ENCODE data around the gene OSR1.

OSR1 gene

DNA sequence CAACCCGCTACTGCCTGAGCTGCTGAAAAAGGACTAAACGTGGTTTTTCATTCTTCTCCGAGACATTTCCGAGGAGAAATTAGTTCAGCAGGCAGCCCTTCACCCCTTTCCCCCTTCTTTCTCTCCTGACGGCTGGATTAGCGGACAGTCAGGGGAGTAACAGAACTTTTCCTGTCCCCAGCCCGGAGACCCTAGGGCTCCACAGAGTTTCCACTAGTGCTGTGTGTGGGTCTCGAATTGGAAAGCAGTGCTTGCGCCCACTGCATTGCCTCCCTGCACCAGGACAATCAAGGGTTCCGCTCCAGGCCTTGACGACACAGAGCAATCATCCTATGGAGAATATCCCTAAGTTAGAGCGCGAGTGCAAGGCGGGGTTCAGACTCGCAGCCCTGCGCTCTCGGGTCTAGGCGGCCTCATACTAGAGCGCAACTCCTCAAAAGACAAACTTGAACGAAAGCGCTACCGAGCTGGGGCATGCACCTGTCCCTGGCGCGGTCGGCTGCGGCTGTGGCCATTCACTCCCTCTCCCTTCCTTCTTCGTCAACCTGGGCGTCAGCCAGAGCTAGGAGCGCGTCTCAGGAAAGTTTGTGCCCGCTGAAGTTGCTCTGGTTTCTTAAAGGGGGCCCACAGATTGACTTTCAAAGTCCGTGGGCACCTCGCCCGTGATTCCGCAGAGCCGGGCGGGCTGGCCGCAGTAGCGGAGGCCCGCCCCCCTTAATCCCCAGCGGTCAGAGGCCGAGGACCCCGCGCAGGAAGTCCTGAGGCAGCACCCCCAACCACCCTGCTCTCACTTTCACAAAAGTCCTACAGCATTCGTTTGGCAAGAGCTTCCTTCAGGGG, 801 bp downstream of the OSR1 start:
- no peak for DNase-seq

DNA sequence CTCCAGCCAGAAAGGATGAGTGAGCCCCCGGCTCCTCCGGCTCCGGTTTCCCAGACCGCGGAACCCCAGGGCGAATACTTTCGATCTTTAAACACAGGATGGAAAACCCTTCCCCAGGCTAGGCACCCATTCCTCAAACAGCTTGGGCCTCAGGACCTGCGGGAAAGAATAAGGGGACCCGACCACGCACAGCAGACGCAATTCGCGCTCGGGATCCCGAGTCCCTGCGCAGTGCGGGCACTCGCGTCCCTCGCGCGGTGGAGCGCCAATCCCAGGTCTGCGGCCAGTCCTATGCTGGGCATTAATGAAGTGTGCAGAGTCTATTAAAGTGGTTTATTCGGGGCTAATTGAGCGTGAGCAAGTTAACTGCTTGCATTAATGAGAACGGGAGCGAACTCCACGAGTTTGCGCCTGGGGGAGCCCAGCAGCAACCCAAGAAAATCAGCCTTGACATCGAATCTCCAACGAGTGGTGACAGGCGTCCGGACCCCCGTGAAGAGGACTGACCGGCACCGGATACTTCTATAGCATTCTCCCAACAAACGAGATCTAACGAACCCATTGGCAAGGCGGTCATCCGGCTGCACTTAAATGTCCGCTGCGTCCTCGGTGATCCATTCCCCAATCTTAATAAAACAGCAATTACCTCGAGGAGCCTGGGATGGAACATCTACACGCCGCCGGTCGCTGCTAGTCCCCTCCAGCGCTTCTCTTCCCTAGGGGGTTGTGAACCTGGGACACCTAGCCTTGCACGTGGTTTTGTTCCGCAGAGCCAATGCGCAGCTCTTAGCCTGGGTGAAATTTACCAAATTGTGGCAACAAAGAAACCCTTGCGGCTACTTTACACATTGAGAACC, 1.6 kb downstream of the OSR1 start:
- no peak for DNase-seq

DNA sequence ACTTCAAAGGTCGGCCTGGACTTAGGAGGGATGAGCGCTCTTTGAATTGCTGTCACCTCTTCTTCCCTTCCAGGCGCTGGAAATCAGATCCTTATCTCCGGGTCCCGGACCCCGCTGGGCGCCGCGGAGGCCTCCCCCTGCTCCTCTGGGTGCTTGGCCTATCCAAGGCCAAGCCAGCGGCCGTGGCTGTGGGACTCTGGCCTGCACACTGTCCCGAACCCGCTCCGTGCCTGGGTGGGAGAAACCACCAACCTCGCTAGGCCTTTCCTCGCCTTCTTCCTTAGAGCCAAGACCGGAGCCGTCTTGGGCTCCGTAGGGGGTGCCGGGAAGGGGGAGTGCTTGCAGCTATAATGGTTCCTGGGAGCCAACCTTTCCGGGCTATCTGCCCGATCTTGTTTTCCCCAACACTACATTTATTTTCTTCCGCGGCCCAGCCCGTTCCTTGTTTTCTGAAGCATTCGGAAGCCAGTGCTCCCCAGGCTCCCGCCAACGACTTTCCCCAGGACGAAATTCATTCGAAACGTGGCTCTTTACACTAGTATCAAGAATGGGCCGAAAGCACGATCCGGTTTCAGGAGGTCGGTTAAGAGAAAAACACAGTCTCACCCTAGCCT, 2.4 kb downstream of the OSR1 start:
- no peak for DNase-seq

DNA sequence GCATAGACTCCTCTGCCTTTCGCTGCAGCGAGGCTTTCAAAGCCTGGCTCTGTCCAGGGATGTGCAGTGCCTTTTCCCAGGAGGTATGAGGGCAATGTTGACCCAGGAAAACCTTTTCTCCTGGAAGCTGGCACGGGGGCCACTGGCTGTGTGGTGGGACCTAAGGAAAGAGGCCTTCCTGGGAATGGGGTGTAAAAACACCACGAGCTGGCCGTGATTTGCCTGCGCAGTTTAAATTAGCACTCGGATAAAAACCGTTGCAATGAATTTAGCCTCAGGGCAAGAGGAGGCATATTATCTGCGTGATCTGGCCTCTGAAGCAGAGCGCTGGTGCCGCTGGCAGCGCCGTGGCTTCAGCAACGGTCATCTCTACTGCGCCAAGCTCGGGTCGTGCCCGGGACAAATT, 3.0 kb downstream of the OSR1 start:
- no peak for DNase-seq

DNA sequence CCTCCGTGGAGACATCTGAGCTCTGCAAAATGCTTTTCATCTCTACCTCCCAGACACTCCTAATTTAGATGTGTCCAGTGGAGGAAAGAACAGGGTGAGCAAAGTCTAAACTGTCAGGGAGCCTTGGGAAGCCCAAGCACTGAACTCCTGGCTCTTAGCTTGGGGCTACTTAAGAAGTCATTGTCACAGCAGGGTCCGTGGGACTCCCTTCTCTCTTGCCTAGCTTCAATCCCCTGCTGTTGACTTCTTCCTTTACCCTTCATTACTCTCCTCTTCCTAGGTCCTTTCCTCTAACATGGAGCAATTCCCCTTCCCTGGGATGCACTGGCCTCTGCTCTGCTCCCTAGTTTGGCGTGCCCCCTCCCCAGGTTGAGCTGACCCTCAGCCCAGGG, 3.4 kb downstream of the OSR1 start:
- no peak for DNase-seq

DNA sequence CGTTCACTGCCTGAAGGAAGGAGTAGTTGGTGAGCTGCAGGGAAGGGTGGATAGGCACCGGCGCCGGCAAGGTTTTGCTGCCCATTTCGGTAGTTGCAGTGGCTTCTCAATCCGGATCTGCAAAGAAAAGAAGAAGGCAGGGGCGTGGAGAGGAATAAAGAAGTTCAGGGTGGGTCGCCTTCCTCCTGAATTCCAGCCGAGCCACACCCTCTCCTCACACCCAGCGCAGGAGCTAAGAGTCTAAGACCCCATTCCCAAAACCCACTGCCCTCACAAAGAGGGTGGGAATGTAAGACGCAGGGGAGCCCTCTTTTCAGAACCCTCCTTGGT, 4.7 kb downstream of the OSR1 start:
- DNase-seq = no peak

DNA sequence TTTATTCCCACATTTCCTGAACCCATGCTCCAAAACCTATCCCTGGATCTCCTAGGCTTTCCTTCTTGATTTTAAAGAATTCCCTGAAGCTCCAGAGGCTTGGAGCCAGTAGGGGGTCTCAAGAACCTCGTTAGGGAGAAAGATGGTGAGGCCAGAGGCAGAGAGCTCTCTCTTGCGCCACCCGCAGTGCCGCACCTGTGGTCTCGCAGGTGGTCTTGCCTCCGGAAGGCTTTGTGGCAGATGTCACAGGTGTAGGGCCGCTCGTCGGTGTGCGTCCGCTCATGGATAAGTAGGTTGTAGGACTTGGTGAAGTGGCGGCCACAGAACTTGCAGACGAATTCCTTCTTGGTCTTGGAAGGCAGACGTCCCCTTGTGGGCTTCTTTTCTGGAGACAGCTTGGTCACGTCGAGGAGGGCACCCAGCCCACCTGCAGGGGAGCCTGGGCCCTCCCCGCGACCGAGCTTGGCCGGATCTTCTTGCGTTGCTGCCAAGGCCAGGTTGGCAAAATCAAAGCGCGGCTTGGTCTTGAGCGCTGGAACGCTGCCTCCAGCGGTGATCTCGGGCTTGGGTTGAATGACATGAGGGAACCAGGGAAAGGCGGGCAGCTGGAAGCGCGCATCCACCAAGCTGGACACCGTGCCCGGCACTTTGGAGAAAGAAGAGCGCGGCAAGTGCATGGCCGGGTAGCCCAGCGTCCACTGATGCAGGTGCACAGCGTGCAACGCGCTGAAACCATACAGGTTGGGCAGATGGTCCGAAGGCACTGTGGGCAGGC, 5.3 kb downstream of the OSR1 start:
- DNase-seq = no peak

DNA sequence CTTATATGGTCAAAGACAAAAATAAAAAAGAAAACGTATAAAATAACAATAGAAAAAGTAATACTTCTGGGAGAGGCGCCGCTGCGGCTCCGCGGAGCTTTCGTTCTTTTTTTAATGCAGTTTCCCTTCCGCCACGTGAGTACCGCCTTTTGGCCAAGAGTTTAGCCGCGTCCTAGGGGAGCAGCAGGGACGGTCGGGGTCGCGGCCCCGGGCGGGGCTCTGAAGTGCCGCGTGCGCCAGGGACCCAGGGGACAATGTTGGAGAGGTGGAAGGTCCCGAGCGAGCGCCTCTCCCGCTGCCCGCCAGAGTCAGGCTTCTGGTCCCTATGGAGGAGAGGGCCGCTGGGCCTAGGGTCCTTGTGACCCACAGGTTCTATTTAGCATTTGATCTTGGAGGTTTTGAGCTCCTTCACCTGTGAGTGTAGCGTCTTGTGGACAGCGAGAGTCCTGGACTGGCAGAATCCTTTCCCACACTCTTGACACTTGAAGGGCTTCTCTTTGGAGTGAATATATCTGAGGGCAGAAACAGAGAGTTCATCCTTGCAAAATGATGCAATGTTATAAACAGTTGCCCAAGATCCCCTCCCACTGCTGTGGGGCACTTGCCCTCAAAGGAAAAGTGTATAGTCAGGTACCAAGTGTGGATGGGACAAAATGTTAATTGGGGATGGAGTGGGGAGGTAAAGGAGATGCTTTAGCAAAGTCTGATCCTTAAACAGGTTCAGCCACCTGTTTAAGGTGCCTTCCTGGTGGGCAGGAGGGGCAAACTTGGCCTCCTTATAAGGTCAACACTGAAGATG, 6.3 kb downstream of the OSR1 start:
- no peak for DNase-seq

DNA sequence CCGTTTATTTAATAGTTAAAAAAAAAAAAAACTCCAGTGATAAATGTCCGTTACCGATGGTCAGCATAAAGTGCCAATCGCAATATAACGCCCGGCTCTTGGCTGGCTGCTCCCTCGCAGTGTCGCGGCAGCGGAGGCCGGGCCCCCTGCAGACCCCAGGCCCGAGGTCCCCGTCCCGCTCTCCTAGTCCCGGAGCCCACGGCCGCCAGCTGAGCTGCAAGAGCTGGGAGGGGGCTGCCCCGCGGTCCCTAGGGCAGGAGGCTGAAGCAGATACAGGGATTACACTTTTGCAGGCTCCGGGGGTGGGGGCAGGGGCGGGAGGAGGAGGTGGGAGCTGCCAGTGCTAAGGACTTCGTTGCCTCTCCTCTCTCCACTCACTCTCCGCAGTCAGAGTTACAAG, 6.9 kb downstream of the OSR1 start:
- DNase-seq = no peak

DNA sequence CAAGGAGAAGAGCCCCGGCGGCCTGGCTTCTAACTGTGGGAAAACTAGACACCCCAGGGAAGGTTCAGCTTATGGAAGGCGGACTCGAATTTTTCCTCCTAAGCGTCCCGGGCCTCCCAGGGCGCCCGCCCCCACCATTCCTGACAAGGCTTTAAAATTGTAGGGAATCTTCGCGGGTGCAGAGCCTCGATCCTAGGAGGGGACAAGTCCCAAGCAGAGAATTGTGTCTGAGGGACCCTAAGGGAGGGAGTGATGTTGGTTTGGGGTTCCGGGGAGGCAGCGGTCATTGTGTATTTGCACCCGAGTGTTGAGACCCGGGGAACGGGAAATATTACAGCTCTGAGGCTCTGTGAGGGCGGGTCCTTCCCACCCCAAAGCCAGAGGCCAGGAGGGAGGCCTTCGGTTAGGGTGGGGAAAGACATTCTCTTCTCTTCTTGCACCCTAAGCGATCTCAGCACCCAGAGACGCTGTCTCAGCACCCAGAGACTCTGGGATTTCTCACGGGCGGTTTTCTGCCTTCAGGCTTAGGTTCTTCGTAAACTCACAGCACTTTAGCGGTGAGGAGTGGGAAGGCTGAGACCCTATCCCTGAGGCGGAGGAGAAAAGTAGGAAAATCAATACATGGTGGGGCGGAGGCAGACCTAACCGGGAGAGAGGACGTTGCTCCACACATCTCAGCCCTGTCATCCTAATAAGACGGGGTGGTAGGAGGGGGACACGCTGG, 7.6 kb downstream of the OSR1 start:
- no peak for DNase-seq

DNA sequence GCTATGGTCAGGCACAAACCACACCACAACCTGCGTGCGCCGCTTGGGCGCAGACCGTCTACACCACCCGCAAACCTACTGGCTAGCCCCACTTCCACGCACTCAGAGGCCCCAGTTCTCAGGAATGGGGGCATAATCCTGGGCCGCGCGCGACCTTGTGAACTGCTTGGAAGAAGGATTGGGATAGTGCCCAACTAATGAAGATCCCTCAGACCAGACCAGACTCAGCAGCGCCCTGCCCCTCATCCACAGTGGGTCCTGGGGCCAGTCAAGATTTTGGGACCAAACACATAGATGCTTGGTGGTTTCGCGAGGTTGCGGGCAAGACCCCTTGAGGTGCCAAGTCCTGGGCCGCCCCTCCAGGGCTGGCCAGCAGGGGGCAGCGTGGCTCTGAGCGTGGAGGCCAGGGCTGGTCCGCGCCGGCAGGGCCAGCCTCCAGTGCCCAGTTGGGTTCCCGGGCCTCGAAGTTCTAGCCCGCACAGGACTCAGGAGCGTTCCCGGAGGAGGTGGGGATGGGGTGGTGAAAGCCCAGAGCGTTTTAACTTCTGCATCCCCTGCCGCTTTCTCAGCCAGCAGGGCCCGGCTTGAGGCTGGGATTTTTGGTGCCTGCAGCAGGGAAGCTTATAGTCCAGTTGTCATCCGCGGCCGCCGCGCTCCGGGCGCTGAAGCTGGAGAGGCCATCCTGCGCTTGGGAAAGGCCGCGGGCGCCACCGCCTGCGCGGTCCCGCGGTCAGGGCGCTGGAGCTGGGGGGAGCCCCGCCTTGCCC, 8.3 kb downstream of the OSR1 start:
- DNase-seq = no peak

DNA sequence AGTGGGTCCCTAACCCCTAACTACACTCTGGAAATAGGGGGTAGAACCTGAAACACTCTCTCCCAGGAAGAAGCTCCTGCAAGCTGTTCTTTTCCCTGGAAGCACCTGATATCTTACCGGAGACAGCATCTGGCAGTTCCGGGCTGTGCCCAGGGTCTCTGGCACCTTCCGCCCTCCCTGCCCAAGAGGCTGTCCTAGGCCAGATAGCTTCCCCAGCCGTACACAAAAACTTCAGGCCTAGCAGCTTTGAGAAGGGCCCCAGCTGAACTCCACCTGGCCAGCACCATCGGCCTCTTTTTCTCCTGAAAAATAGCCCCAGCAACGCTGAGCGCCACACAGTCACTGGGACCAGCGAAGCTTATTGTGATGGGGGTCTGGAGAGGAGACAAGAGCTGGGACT, 9.7 kb downstream of the OSR1 start:
- DNase-seq = no peak

DNA sequence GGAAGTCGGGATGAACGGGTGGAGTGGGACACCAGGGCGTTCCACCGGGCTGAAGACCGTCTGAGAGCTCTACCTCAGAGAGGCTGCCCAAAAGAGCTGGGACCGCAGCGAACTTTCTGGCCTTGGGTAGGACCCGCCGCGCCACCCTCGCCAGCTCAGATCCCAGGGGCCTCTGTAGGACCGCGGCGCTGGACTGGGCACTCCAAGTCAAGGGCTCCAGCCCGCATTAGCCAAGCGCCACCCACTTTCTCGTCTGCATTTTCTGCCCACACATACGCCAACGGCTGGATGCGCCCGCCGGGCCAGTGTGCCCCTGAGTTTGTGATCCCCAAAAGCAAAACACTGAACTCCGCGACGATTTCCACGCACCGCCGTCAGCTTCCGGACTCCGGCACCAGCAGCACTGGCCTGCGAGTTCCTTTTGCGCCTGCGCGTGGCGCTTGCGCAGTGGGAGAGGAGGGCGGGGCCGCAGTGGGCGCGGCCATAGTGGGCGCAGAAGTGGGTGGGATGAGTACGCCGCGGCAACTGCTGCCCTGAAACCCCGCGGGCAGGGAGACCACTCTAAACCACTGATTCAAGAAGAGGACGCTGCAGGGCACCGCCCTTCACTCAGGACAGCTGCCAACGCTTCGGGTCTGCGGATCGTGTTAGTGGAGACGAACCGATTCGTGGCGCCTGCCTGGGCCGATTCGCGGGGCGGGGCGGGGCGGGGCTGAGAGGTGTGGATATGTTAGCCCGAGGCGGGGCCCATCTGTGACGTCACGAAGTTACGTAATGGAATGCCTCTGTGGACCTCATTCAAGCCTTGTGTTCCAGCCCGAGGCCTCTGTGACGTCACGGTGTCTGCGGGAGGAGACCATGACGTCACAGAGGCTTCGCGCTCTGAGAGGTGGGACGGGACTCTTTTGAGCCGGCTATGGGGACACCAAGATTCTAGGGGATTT, 10.5 kb downstream of the OSR1 start:
- DNase-seq = peak; percentile 66

DNA sequence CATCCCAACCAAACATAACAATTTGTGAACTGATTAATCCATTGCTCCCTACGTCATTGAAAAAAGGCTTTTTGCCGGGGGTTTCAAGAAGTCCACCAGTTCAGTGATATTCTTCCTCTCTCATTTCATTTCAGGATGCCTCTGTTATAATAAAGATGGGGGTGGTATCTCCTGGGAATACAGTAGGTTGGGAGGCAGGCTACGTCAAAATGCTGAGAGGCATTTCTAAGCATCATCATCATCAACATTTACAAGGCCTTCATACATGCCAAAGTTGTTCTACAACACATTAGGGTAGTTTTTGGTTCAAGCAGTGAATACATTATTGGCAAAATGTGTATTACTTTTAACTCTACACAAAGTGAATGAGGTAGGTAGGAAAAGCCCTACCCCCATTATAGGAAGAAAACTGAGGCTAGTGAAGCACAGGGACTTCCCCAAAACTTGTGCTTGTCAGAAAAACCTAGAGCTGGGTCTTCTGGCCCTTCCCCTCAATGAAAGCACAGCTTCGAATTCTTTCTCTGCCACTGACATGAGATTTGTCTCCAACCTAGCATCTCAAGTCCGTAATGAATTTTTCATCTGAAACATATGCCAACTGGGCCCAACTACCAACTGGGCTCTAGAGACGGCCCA, 11.3 kb downstream of the OSR1 start:
- no peak for DNase-seq

DNA sequence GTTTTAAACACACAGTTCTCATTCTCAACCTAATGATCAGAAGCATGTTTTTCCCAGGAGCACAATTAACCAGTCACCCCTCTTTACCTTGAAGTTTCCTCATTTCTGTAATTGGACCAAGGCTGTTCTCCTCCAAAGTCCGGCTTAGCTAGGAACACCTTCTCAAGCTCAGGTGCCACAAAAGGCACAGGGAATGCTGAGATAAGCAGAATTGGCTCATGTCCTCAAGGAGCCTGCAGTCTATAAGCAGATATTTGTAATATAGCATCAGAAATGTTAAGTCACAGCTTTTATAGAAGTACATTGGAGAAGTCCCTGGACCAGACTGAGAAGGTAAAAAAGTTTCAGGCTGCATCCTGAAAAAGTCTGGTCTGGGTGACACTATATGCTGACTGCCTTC, 20.7 kb downstream of the OSR1 start:
- no peak for DNase-seq

DNA sequence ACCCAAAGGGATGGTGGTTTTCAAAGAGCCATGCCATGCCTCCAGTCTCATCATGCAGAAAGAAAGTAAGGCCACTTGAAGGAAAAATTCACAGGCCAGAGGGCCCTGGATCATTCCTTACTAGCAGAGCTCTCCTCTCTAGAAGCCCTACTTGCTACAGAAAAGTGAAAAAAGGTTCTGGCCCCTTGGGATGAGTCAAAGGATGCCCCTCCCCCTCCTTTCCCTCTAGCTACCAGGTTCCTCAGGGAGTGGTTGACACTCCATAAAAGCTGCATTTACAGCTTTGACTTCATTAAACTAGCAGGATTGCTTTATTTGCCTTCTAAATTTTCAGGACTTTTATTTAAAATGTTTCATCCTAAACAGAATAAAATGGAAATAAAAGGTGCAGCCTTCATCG, 21.2 kb downstream of the OSR1 start:
- DNase-seq = no peak

DNA sequence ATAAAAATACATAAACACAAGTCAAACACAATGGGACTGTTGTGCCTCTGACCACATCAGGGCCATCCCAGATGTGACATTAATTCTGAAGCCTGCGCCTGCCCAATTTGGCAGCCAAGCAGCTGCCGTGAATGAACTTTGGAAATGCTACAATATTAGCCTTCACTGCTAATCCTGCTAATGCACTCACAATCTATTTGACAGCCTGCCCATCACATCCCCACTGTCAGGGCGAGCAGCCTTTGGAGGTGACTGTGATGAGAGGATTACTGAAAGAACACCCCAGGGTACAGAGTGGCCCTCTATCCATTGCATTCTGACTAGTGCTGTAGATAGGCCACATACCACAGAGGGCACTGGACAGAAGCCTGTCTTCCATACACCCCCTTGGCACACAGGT, 21.6 kb downstream of the OSR1 start:
- no peak for DNase-seq

DNA sequence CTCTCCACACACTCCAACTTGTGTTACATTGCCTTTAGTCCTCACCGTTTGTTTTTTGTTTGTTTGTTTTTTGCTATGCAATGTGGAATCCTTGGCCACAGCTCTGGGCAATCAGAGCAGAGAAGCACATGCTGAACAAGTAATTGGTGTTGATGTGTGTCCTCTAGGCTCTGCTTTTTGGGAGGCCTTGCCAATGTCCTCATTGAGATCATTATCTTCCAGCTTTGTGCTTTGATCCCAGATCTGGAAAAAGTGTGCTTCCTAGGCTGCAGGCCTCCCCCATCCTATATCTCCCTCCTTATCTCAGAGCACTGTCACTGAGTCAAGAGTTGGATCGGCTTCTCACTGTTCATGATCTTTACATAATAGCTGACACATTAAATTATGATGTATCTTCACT, 25.9 kb downstream of the OSR1 start:
- no peak for DNase-seq

DNA sequence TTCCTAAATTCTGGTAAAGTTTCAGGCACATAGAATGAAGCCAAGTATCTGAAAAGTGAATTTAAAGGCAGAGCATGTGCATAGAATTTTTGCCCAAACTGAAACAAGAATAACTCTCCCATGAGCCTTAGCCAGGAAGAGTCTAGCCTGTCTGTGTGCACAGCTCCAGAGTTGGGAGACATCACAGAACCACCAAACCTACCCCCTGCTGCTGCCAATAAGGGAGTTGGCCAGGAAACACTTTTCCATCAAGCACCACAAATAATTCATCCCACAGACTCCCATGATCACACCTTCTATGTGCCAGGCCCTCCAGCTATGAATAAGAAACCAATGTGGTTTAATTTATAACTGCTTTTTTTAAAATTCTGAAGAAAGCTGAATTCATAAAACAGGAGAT, 27.0 kb downstream of the OSR1 start:
- DNase-seq = no peak

Measured in NCI-H2029 treated with DMSO at 0.1 percent for 48 hours (cell line).